AG04450 (cell line): ENCODE data around the gene MORF4L1. TPM values are rescaled to one million over a fixed set of nuclear protein-coding genes. Genes with fewer than 3 reads are reported as not detected.

ENCODE experiments used
- CTCF ChIA-PET: fragments of 300-600, 350-600 bp; formaldehyde crosslinking; extraction: SDS; loops from one replicate; lab custom pipeline; 2022; ENCODE audit warnings: antibody characterized with exemption, inconsistent platforms; lab: Charles Lee
- POLR2A ChIA-PET: fragments of 350-600 bp; formaldehyde crosslinking; extraction: SDS; loops from one replicate; lab custom pipeline; 2021; ENCODE audit warnings: antibody characterized with exemption, inconsistent platforms; lab: Yijun Ruan, JAX
- DNase-seq: peaks from one replicate; pipeline ENCODE4 v3.0.0-alpha.2; 2011; ENCODE audit warnings: low read depth, low spot score
- H3K27ac ChIP-seq: one replicate; pipeline ENCODE4 v1.5.1; 2012; ENCODE audit warnings: low read depth, low read length, control low read depth
- H3K27me3 ChIP-seq: one replicate; pipeline ENCODE4 v1.6.0; 2012; ENCODE audit warnings: low read length; ENCODE audit not compliant: control insufficient read depth, insufficient read depth
- H3K4me3 ChIP-seq: 2 replicates; pipeline ENCODE4 v1.5.1; 2011; ENCODE audit warnings: mild to moderate bottlenecking, low read depth, low read length, control low read depth
- H3K9me3 ChIP-seq: 2 replicates; pipeline ENCODE4 v1.5.1; 2012; ENCODE audit warnings: low read length; ENCODE audit not compliant: control insufficient read depth, insufficient read depth
- CTCF ChIP-seq: IDR thresholded peaks from 2 replicates; pipeline ENCODE4 v1.5.1; 2011; ENCODE audit warnings: low read depth, low read length, control low read depth, inconsistent platforms
- polyA plus RNA-seq: library from polyadenylated mRNA; depleted of rRNA; stranded (reverse); fragments of >200 nt; gene quantifications from 2 replicates; pipeline ENCODE4 v1.2.3, GENCODE V29; 2011

Gene MORF4L1
- polyA plus RNA-seq, 1 experiment: 426 TPM

- CTCF ChIA-PET: interaction anchor here (0.9 kb wide), 1 partner anchor 19 kb away, joined by 3 read pairs; no protein-coding TSS in a partner anchor
- no peak for DNase-seq
- no peak for TF ChIP-seq CTCF
- POLR2A ChIA-PET: interaction anchor here (1.6 kb wide), 1 partner anchor 59 kb away, joined by 5 read pairs; no protein-coding TSS in a partner anchor
- Histone ChIP-seq H3K4me3 (no peak overlapping the region), H3K27me3 (peaks cover 7% of the 10 kb centered on the region), H3K9me3 (no peaks in the 10 kb centered on the region; the same call in 1 of the 2 replicates), H3K27ac (no peak overlapping the region)
Measured at GRCh38 chr15:78929536-78930264, 57.0 kb downstream of the MORF4L1 start.

DNA sequence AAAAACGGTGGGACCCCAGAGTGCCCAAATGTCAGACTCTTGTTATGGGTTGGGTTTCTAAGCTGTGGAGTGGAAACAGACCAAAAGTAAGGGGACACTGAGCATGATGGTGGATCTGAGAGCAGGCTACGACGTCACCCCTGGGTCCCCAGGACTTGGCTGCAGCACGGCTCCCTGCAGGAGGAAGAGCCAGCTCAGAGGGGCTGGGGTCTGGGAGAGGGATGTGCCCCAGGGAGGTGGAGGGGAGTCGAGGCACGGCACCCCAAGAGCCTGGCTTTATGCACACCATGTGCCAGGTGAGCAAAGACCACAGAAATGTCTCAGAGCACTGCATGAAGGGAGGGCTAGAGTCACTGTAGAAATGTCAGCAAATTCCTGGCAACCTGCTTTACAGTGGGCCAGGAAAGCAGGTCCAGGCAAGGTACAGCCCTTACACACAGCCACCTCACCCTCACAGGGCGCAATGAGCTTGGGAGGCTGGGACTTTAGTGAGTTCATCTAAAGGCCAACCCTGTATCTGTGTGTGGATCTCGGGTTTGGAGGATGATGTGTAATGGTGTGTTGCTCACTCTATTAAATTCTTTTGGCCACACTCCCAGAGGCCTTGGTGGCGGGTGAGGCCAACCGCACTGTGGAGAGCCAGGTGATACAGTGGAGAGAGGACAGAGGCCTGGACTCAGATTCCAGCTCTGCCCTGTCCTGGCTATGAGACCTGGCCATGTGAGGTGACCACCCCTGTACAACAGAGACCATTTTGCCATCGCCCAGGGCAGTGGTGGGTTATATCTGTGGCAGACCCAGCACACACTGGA lies 58.1 kb downstream of the MORF4L1 start:
- peak overlapping the region; percentile 65 for H3K27ac ChIP-seq
- H3K4me3 ChIP-seq: no peak overlapping the region
- no peaks in the 10 kb centered on the region; the same call in 1 of the 2 replicates for H3K9me3 ChIP-seq
- ChIA-PET POLR2A (interaction anchor here (0.6 to 1.6 kb wide), 3 partner anchors 25 to 123 kb away, joined by 3 to 5 read pairs (median 4); no protein-coding TSS in a partner anchor), CTCF (interaction anchor here (0.5 to 1.4 kb wide), 2 partner anchors 49 to 54 kb away, joined by 4 to 5 read pairs; no protein-coding TSS in a partner anchor)
- H3K27me3 ChIP-seq: peaks cover 7% of the 10 kb centered on the region
- no peak for TF ChIP-seq CTCF
- peak; percentile 49 for DNase-seq

GRCh38 chr15:78931439-78932257 lies 59.0 kb downstream of the MORF4L1 start:
- CTCF ChIA-PET: interaction anchor here (0.5 to 1.4 kb wide), 2 partner anchors 48 to 55 kb away, joined by 4 to 5 read pairs; no protein-coding TSS in a partner anchor
- H3K9me3 ChIP-seq: no peaks in the 10 kb centered on the region; the same call in 1 of the 2 replicates
- H3K27ac ChIP-seq: peak overlapping the region; percentile 65
- TF ChIP-seq CTCF: no peak
- POLR2A ChIA-PET: interaction anchor here (0.6 to 1.6 kb wide), 3 partner anchors 26 to 124 kb away, joined by 3 to 5 read pairs (median 4); no protein-coding TSS in a partner anchor
- no peak overlapping the region for H3K4me3 ChIP-seq
- DNase-seq: no peak
- peaks cover 7% of the 10 kb centered on the region for H3K27me3 ChIP-seq

- POLR2A ChIA-PET: no interaction called here
- DNase-seq: no peak
- no peaks in the 10 kb centered on the region; the same call in 1 of the 2 replicates for H3K9me3 ChIP-seq
- no peak for TF ChIP-seq CTCF
- CTCF ChIA-PET: no interaction called here
- H3K4me3 ChIP-seq: no peak overlapping the region
- H3K27me3 ChIP-seq: peaks cover 7% of the 10 kb centered on the region
- no peak overlapping the region for H3K27ac ChIP-seq
Measured at GRCh38 chr15:78932258-78932808, 59.6 kb downstream of the MORF4L1 start.
